ENCODE measurements around the gene NFATC2. TPM values are rescaled to one million over a fixed set of nuclear protein-coding genes. Genes with fewer than 3 reads are reported as not detected.

Gene NFATC2
- total and polyA plus RNA-seq, 2 of the 4 experiments (the other 2 are of a cell fraction), result 0.18 to 0.38 TPM

DNA sequence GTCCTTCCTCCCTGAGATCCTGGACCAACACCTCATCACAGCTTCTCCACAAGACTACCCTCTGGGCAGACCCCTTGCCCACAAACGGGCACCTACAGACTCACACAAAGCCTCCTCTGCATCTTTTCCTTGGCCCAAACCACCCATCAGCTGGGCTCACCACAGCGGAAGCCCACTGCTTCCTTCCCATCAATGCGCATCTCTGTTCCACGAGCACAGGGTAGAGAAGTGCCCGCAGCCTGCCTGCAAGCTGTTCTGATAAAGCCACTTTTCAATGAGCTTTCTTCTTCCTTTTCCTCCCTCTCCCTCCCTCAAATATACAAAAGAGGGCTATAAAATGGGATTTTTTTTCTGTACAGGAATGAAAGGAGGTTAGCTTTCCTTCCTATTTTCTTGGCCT lies 111.2 kb downstream of the NFATC2 start:
- Histone ChIP-seq H3K4me1 (ENCODE audit: control insufficient read depth, insufficient read depth, low read length) (peaks cover 4% of the 10 kb centered on the region), H2AK9ac (replicated peaks; ENCODE audit: low read depth, low read length, poor library complexity) (no peak overlapping the region), H4K20me1 (ENCODE audit: insufficient read depth, low read length) (no peaks in the 10 kb centered on the region), H3K23ac (ENCODE audit: low read depth, low read length) (no peak overlapping the region), H3K18ac (ENCODE audit: low read depth, low read length) (no peak overlapping the region), H3K9ac (ENCODE audit: low read depth, low read length) (no peak overlapping the region), H3K9me3 (ENCODE audit: control insufficient read depth, insufficient read depth, low read length) (no peaks in the 10 kb centered on the region), H3K9me1 (ENCODE audit: insufficient read depth, low read length) (peaks cover 20% of the 10 kb centered on the region; the same call in 1 of the 2 replicates), H3K4ac (ENCODE audit: low read depth, low read length) (no peak overlapping the region), H3K27me3 (ENCODE audit: control insufficient read depth, insufficient read depth, low read length) (no peaks in the 10 kb centered on the region), H3K4me3 (ENCODE audit: insufficient read depth, low read depth, low read length) (no peak overlapping the region), H3K56ac (ENCODE audit: extremely low read depth, insufficient read depth, low read length) (no peak overlapping the region), H3K36me3 (ENCODE audit: control insufficient read depth, insufficient read depth, low read length) (no peaks in the 10 kb centered on the region), H3K14ac (replicated peaks; ENCODE audit: low read depth, low read length) (no peak overlapping the region), H4K5ac (ENCODE audit: low read depth, low read length) (no peak overlapping the region), H4K8ac (ENCODE audit: low read depth in 2 of 2, low read length in 2 of 2) (no peak overlapping the region), H2BK5ac (ENCODE audit: low read depth, low read length, poor library complexity, severe bottlenecking) (no peak overlapping the region), H3K27ac (ENCODE audit: insufficient read depth, low read length) (no peak overlapping the region), H2BK15ac (ENCODE audit: low read depth, low read length) (no peak overlapping the region), H2AK5ac (ENCODE audit: low read depth, low read length) (no peak overlapping the region), H2AFZ (replicated peaks; ENCODE audit: low read length, poor library complexity) (no peak overlapping the region), H4K91ac (ENCODE audit: insufficient read depth, low read depth, low read length) (no peak overlapping the region), H2BK120ac (ENCODE audit: low read depth, low read length) (no peak overlapping the region), H3K4me2 (ENCODE audit: low read depth, low read length) (no peak overlapping the region), H3K79me1 (ENCODE audit: low read depth in 1 of 2, low read length in 2 of 2) (no peaks in the 10 kb centered on the region), H2BK20ac (ENCODE audit: low read depth, low read length) (no peak overlapping the region)
- ATAC-seq (ENCODE audit: low read depth), result no peak
- no peak for DNase-seq
- TF ChIP-seq, protein P1, sequence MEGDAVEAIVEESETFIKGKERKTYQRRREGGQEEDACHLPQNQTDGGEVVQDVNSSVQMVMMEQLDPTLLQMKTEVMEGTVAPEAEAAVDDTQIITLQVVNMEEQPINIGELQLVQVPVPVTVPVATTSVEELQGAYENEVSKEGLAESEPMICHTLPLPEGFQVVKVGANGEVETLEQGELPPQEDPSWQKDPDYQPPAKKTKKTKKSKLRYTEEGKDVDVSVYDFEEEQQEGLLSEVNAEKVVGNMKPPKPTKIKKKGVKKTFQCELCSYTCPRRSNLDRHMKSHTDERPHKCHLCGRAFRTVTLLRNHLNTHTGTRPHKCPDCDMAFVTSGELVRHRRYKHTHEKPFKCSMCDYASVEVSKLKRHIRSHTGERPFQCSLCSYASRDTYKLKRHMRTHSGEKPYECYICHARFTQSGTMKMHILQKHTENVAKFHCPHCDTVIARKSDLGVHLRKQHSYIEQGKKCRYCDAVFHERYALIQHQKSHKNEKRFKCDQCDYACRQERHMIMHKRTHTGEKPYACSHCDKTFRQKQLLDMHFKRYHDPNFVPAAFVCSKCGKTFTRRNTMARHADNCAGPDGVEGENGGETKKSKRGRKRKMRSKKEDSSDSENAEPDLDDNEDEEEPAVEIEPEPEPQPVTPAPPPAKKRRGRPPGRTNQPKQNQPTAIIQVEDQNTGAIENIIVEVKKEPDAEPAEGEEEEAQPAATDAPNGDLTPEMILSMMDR (conservative IDR thresholded peaks at IDR 0.05; ENCODE audit: low read depth, low read length), result no peak
- TF ChIP-seq, protein P2, sequence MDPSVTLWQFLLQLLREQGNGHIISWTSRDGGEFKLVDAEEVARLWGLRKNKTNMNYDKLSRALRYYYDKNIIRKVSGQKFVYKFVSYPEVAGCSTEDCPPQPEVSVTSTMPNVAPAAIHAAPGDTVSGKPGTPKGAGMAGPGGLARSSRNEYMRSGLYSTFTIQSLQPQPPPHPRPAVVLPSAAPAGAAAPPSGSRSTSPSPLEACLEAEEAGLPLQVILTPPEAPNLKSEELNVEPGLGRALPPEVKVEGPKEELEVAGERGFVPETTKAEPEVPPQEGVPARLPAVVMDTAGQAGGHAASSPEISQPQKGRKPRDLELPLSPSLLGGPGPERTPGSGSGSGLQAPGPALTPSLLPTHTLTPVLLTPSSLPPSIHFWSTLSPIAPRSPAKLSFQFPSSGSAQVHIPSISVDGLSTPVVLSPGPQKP (IDR thresholded peaks at IDR 0.05; ENCODE audit: borderline replicate concordance, low read depth, low read length), result no peak
- TF ChIP-seq CEBPB (IDR thresholded peaks at IDR 0.05; ENCODE audit: low read depth, low read length) (no peak), BHLHE40 (IDR thresholded peaks at IDR 0.05; ENCODE audit: low read depth, low read length) (no peak), POLR2A (IDR thresholded peaks at IDR 0.05; ENCODE audit: low read depth, low read length) (no peak), RCOR1 (IDR thresholded peaks at IDR 0.05; ENCODE audit: insufficient replicate concordance, low read length) (no peak), RFX5 (IDR thresholded peaks at IDR 0.05; ENCODE audit: low read depth, low read length) (no peak), RAD21 (IDR thresholded peaks at IDR 0.05; ENCODE audit: low read length) (no peak), MAZ (IDR thresholded peaks at IDR 0.05; ENCODE audit: borderline replicate concordance, low read depth, low read length) (no peak), MAFK (IDR thresholded peaks at IDR 0.05; ENCODE audit: low read depth, low read length) (no peak), SMC3 (IDR thresholded peaks at IDR 0.05; ENCODE audit: low read depth, low read length) (no peak), MXI1 (IDR thresholded peaks at IDR 0.05; ENCODE audit: borderline replicate concordance, low read depth, low read length) (no peak), FOS (IDR thresholded peaks at IDR 0.05; ENCODE audit: low read depth, low read length) (no peak)
- TF ChIP-seq, protein P3, sequence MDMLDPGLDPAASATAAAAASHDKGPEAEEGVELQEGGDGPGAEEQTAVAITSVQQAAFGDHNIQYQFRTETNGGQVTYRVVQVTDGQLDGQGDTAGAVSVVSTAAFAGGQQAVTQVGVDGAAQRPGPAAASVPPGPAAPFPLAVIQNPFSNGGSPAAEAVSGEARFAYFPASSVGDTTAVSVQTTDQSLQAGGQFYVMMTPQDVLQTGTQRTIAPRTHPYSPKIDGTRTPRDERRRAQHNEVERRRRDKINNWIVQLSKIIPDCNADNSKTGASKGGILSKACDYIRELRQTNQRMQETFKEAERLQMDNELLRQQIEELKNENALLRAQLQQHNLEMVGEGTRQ (IDR thresholded peaks at IDR 0.05; ENCODE audit: low read depth, low read length), result no peak
- dilution Hi-C loops (cut with HindIII; ENCODE audit: low sequenced_read_pairs, unreplicated experiment) (no loop called here), in situ Hi-C loops (cut with MboI; ENCODE audit: low sequenced_read_pairs) (no loop called here), intact Hi-C loops (cut with micrococcal nuclease) (no loop called here)
- BruUV-seq (replicated peaks), result no TSS peak
- ChIA-PET POLR2A (ENCODE audit: unreplicated experiment) (no interaction called here), CTCF (no interaction called here)
- no CpG with 5 or more reads among the region's 5 CpGs for WGBS, 2 experiments (ENCODE audit: extremely low coverage in 2 of 2, insufficient read length in 1 of 2)

Measured in IMR-90 (cell line).